ENCODE data around the gene CCDC73.
A peak's percentile ranks its signal among the peaks of the same experiment; 100 is the strongest.
"Not testable (repeated sequence)": the region's sequence is repeated elsewhere in the genome, so short reads cannot be mapped to it uniquely, and the experiment has no call there.

The CCDC73 gene

GRCh38 chr11:32794439-32794838, at the start of gene CCDC73:
TSS of gene CCDC73 (minus strand) at chr11:32794662. CDS start at chr11:32760243, 34,419 bp downstream.
- DNase-seq: no peak

- DNase-seq: no peak
These were observed 49.1 kb upstream of the CCDC73 start for GRCh38 chr11:32843544-32843943.

DNA sequence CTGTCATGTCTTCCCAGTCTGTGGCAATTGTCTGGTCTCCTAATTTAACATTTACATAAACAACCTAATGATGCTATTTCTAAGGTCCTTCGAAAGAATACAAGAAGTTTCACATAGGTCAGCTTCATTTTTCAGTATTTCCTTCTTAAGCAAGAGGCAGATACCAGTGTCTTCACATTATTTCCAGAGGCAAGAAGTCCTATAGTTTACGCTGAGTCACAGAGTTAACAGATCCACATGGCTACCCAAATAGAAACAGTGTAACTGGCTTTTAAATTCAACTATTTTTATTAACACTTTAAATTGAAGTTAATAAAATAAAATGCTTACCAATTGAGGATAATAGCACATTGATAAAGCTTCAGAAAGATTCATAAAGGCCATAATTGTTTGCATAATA, 46.1 kb upstream of the CCDC73 start:
- DNase-seq: no peak

DNA sequence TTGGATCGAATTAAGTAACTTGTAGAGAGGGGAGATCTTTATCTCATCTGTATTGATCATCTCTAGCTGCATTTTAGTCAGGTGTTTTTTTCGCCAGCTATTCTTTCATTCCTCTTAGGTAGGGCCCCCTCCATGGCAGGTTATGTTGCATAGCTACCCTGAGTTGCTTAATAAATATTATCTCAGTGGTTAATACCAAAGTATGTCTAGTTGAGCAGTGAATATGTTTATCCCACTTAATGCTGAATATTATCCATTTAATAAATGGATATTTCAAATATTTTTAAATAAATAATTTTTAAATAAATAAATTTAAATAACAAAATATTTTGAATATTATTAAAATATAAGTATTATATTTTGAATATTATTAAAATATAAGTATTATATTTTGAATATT, 44.8 kb upstream of the CCDC73 start:
- no peak for DNase-seq

GRCh38 chr11:32838505-32839274, 44.2 kb upstream of the CCDC73 start:
- DNase-seq: peak in 10 of 56 donors; percentile 1 to 42 (median 10)

DNA sequence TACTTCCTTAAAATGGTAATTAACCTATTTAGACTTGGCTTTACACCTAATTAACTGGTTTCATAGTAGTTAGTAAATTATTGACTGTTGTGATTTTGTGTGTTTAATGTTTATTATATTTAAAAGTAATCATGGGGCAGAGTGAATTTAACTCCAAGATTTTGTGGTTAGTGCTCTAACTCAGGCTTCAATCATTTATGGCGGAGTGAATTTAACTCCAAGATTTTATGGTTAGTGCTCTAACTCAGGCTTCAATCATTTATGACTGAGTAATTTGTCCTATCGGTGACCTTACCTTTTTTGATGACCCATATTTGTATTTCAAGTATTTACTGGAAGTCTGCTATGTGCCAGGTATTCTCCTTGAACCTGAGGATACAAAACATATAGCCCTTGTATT, 42.5 kb upstream of the CCDC73 start:
- DNase-seq: no peak

GRCh38 chr11:32833921-32834320, 39.5 kb upstream of the CCDC73 start:
- no peak for DNase-seq

- no peak for DNase-seq
These were observed 36.8 kb upstream of the CCDC73 start for GRCh38 chr11:32831221-32831620.

GRCh38 chr11:32830796-32831195, 36.3 kb upstream of the CCDC73 start:
- no peak for DNase-seq

- no peak for DNase-seq
These were observed 35.9 kb upstream of the CCDC73 start for GRCh38 chr11:32830413-32830738.

- peak in 34 of 56 donors; percentile 2 to 69 (median 14) for DNase-seq
These were observed 35.4 kb upstream of the CCDC73 start, which contains the start of gene PRRG4 for GRCh38 chr11:32829680-32830412. TSS of gene PRRG4 (plus strand) at chr11:32829927. CDS start at chr11:32830530, 603 bp downstream.

- peak in 2 of 56 donors; percentile 13 to 18 for DNase-seq
These were observed 34.8 kb upstream of the CCDC73 start for GRCh38 chr11:32829157-32829679.

DNA sequence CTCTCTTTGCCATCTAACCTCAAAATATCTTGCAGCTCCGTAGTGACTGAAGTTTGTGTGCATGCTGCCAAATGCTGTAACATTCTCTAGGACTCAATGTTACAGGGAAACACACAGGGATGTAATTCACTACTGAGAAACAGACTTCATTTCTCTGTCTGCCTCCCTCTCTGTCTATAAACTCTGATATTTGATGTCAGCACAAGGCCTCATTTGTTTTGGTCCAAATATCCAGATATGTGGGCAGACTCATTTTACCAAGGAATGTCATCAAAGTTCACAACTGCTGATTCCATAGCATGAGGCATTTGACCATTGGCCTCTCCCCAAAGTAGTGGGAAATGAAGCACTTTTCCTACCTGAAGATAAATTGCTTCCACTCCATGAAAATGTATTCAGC, 32.8 kb upstream of the CCDC73 start:
- DNase-seq: no peak

- no peak for DNase-seq
These were observed 31.7 kb upstream of the CCDC73 start for GRCh38 chr11:32826113-32826512.

DNA sequence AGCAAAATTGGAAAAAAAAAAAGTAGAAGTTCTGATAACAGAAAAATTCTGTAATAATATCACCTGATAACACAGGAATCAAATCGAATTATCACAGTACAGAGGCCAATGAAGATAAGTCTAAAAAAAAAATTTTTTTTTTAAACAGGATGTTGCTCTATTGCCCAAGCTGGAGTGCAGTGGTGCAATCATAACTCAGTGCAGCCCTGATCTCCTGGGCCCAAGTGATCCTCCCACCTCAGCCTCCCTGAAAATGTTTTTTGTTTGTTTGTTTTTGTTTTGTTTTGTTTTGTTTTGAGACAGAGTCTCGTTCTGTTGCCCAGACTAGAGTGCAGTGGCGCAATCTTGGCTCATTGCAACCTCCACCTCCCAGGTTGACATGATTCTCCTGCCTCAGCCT, 29.2 kb upstream of the CCDC73 start:
- not testable (repeated sequence) for DNase-seq

DNA sequence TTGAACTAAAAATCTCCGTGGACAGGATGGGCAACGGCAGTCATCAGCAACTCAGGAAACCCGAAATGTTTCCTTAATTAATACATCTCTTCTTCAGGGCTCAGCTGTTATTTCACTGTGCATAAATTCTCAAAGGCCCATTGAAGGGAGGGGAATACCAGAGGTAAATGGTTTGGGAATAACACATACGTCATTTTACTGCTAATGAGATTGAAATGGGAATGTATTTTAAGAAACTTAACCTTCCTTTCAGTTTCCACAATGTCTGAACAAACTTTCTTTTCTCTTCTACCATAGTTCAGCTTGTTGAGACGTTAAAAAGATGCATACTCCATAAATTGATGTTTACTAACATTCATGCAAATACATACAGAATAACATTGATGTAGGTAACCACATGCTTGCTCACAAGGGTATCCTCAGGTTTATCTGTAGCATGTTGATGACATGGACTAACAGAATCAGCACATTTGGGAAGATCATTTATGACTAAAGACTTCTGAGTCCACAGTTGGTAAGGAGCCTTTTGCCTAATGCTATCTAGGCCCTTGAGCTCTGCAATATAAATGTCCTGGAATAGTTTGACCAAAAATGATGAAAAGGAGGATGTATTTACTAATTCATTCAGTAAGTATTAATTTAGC, 27.6 kb upstream of the CCDC73 start:
- DNase-seq: no peak

- no peak for DNase-seq
These were observed 27.1 kb upstream of the CCDC73 start for GRCh38 chr11:32821517-32821916.

GRCh38 chr11:32820497-32820896, 26.0 kb upstream of the CCDC73 start:
- no peak for DNase-seq

DNA sequence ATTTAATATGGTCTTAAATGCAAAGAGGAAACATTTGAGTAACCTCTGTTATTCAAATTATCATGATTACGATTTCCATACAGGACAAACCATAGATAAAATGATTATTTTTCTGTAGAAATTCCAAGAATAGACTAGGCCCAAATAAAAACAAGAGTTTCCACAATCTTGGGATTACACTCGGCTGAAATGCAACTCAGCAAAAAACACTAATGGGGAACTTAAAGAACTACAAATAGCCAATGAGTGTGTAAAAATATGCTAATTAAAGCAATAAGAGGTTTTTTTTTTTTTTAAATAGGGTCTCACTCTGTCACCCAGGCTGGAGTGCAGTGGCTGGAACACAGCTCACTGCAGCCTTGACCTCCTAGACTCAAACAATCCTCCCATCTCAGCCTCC, 24.7 kb upstream of the CCDC73 start:
- no peak for DNase-seq

DNA sequence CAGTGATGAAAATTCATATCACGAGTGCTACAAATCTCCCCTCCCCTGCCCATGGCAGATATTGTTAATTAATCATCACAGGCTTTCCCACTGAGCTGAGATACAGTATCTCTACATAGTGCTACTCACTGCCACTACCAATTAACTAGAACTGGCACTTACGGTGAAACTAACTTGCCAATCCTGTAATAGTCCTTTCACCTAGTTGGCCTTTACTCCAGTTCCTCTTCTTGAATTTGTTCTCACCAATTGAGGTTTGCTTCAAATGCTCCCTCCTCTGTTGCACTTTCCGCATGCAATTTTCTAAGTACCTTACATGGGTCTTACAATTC, 23.4 kb upstream of the CCDC73 start:
- DNase-seq: no peak

- no peak for DNase-seq
These were observed 22.9 kb upstream of the CCDC73 start for GRCh38 chr11:32817181-32817851.

DNA sequence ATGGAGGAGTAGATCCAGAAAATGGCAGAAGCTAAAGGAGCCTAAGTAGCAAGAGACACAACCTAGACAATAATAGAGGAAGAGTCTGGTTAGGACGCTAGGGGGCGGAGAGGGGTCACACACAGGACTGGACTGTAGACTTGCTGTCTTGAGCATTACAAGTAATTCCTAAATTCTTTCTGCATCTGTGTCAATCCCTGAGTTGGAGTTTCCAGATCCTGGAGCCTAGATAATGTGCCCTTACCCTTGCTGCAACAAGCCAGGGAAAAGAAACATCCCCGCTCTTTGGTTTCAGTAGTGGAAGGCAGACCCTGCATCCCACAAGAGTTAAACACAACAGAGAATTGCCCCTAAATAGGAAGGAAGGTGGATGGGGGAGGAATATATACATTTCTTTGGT, 14.9 kb upstream of the CCDC73 start:
- peak in 37 of 56 donors; percentile 2 to 73 (median 30) for DNase-seq

Data from nucleus accumbens (tissue), 56 donors.